Spleen (tissue), 11 donors: ENCODE measurements around the gene CNOT2. TPM values are rescaled to one million over a fixed set of nuclear protein-coding genes. Genes with fewer than 3 reads are reported as not detected.

ENCODE experiments used
- DNase-seq: peaks from one replicate; pipeline ENCODE4 v3.0.0-alpha.2; 2020
- H3K27ac ChIP-seq, 8 donors: fragments of 200-600 bp; sonication (generic) in 7 of 8; 1 replicate in 4 of 8; 2 replicates in 4 of 8; pipeline versions ENCODE4 v1.5.0 to v1.8.0; 2016 to 2021; ENCODE audit warnings: inconsistent platforms in 4 of 8, mild to moderate bottlenecking in 4 of 8, moderate library complexity in 1 of 8
- H3K27me3 ChIP-seq, 7 donors: fragments of 200-600 bp; sonication (generic) in 6 of 7; replicated peaks in 1 of 7; 1 replicate in 4 of 7; 2 replicates in 3 of 7; pipeline versions ENCODE4 v1.5.0 to v1.8.0; 2016 to 2021; ENCODE audit warnings: inconsistent platforms in 3 of 7, mild to moderate bottlenecking in 1 of 7
- H3K36me3 ChIP-seq, 6 donors: fragments of 200-600 bp; sonication (generic) in 5 of 6; 1 replicate in 4 of 6; 2 replicates in 2 of 6; pipeline versions ENCODE4 v1.5.0 to v1.8.0; 2016 to 2021; ENCODE audit warnings: inconsistent platforms in 2 of 6
- H3K4me1 ChIP-seq, 6 donors: fragments of 200-600 bp; sonication (generic) in 5 of 6; 1 replicate in 3 of 6; 2 replicates in 3 of 6; pipeline versions ENCODE4 v1.5.0 to v1.8.0; 2016 to 2021; ENCODE audit warnings: inconsistent platforms in 3 of 6
- H3K4me3 ChIP-seq, 8 donors: fragments of 200-600 bp; sonication (generic) in 7 of 8; 1 replicate in 4 of 8; 2 replicates in 4 of 8; pipeline versions ENCODE4 v1.5.0 to v1.8.0; 2016 to 2021; ENCODE audit warnings: inconsistent platforms in 4 of 8, mild to moderate bottlenecking in 4 of 8, moderate library complexity in 2 of 8
- H3K9me3 ChIP-seq, 8 donors: fragments of 200-600 bp; sonication (generic) in 7 of 8; 1 replicate in 4 of 8; 2 replicates in 4 of 8; pipeline versions ENCODE4 v1.5.0 to v1.8.0; 2016 to 2021; ENCODE audit warnings: inconsistent platforms in 4 of 8
- CTCF ChIP-seq, 11 experiments: fragments of 200-600 bp in 7 of 11; fragments of 450-650 bp in 4 of 11; sonication (generic) in 4 of 11; IDR thresholded peaks in 8 of 11; conservative IDR thresholded peaks in 3 of 11; 1 replicate in 7 of 11; 2 replicates in 4 of 11; pipeline versions ENCODE4 v1.4.0 to v1.8.0; 2016 to 2021; ENCODE audit warnings: antibody characterized with exemption in 11 of 11, inconsistent platforms in 4 of 11, mild to moderate bottlenecking in 1 of 11
- POLR2A ChIP-seq, 3 donors: fragments of 450-650 bp; IDR thresholded peaks; one replicate each; pipeline ENCODE4 v1.5.1; 2017; ENCODE audit warnings: antibody characterized with exemption in 3 of 3, mild to moderate bottlenecking in 1 of 3
- POLR2AphosphoS5 ChIP-seq, 3 donors: sonication (generic); formaldehyde crosslinking; IDR thresholded peaks; one replicate each; pipeline ENCODE4 v1.5.1; 2017; ENCODE audit warnings: antibody characterized with exemption in 3 of 3
- WGBS, 5 donors: extraction: QIAGEN DNeasy Blood & Tissue Kit in 3 of 5; methylation state at CpG; one replicate each; pipeline versions ENCODE4 v1.1.5 to v1.1.7; 2013 to 2018; 5-methylcytosine and 5-hydroxymethylcytosine counted together
- intact Hi-C: fragments of 100-400 bp; cut with DNase I; formaldehyde crosslinking; loops from one replicate; pipeline ENCODE4 v1.15.0; 2023; ENCODE audit warnings: low total_unique reads
- polyA plus RNA-seq, 3 donors: library from polyadenylated mRNA; stranded (reverse); fragments of 200-250 nt; gene quantifications; one replicate each; pipeline ENCODE4 v1.2.1, GENCODE V29; 2013
- total RNA-seq, 7 donors: library from RNA; depleted of rRNA in 3 of 7; stranded (reverse); fragments of >200 nt in 3 of 7; fragmentation: NEBNext Ultra II Directional in 4 of 7; extraction: Animal tissue kit (Norgen Biotek cat#: 25700) in 4 of 7; gene quantifications; one replicate each; pipeline versions ENCODE4 v1.1.0 to v1.2.1, GENCODE V29; 2016 to 2021
- donor health status: healthy with polysubstance abuse.
- donor health status: DM: no; HTN: no; CAD: no; lungs with moderate emphysema.
- donor health status: DM: no; HTN: no; CAD: no.
- donor health status: Bipolar disorder and iron deficiency.
- donor health status: healthy.
- donor health status: DM: no; HTN: no; CAD: no.
- donor health status: DM: yes; HTN: yes; CAD: no.

The CNOT2 gene
- total and polyA plus RNA-seq, 10 donors = 27.4 to 212 (median 97.7) TPM

GRCh38 chr12:70321191-70321590 lies 78.0 kb downstream of the CNOT2 start:
- TF ChIP-seq POLR2A (IDR thresholded peaks at IDR 0.05) = no peak
- TF ChIP-seq POLR2AphosphoS5 (IDR thresholded peaks at IDR 0.05) = no peak
- TF ChIP-seq CTCF (IDR thresholded peaks at IDR 0.05 in 8 of 11, conservative IDR thresholded peaks at IDR 0.05 in 3 of 11) = no peak
- Histone ChIP-seq H3K36me3 (peaks cover 0 to 30% (median 2%) of the 10 kb centered on the region in 6 donors), H3K9me3 (no peaks in the 10 kb centered on the region), H3K27me3 (no peaks in the 10 kb centered on the region), H3K27ac (no peak overlapping the region), H3K4me1 (peaks cover 3 to 42% (median 33%) of the 10 kb centered on the region in 6 donors), H3K4me3 (no peak overlapping the region)
- WGBS, 5 donors = 83 to 93% (median 87%) methylated on average over 2 of the region's 2 CpGs
- DNase-seq = no peak
- intact Hi-C loops = no loop called here

- TF ChIP-seq CTCF (IDR thresholded peaks at IDR 0.05 in 8 of 11, conservative IDR thresholded peaks at IDR 0.05 in 3 of 11) (no peak), POLR2A (IDR thresholded peaks at IDR 0.05) (no peak), POLR2AphosphoS5 (IDR thresholded peaks at IDR 0.05) (no peak)
- Histone ChIP-seq H3K27ac (no peak overlapping the region), H3K4me1 (no peaks in the 10 kb centered on the region), H3K9me3 (no peaks in the 10 kb centered on the region), H3K27me3 (no peaks in the 10 kb centered on the region), H3K36me3 (peaks cover 0 to 39% (median 2%) of the 10 kb centered on the region in 6 donors), H3K4me3 (no peak overlapping the region)
- 91 to 100% (median 97%) methylated on average over 2 of the region's 2 CpGs for WGBS, 5 donors
- intact Hi-C loops = no loop called here
- no peak for DNase-seq
Observed at GRCh38 chr12:70327541-70327940, 84.3 kb downstream of the CNOT2 start.

GRCh38 chr12:70329728-70330127 lies 86.5 kb downstream of the CNOT2 start:
- Histone ChIP-seq H3K27me3 (no peaks in the 10 kb centered on the region), H3K36me3 (peaks cover 0 to 22% (median 0%) of the 10 kb centered on the region in 6 donors), H3K27ac (no peak overlapping the region), H3K4me3 (no peak overlapping the region), H3K9me3 (no peaks in the 10 kb centered on the region), H3K4me1 (no peaks in the 10 kb centered on the region)
- DNase-seq = no peak
- 92 to 99% (median 95%) methylated on average over 3 of the region's 3 CpGs for WGBS, 5 donors
- TF ChIP-seq POLR2A (IDR thresholded peaks at IDR 0.05) (no peak), CTCF (IDR thresholded peaks at IDR 0.05 in 8 of 11, conservative IDR thresholded peaks at IDR 0.05 in 3 of 11) (no peak), POLR2AphosphoS5 (IDR thresholded peaks at IDR 0.05) (no peak)
- intact Hi-C loops = no loop called here

- Histone ChIP-seq H3K27ac (no peak overlapping the region), H3K36me3 (peaks cover 0 to 24% (median under 1%) of the 10 kb centered on the region in 6 donors), H3K4me3 (no peak overlapping the region), H3K27me3 (no peaks in the 10 kb centered on the region), H3K9me3 (no peaks in the 10 kb centered on the region), H3K4me1 (no peaks in the 10 kb centered on the region)
- 96 to 100% (median 99%) methylated on average over 2 of the region's 2 CpGs for WGBS, 5 donors
- DNase-seq = no peak
- intact Hi-C loops = no loop called here
- no peak for TF ChIP-seq CTCF (IDR thresholded peaks at IDR 0.05 in 8 of 11, conservative IDR thresholded peaks at IDR 0.05 in 3 of 11)
- no peak for TF ChIP-seq POLR2A (IDR thresholded peaks at IDR 0.05)
- TF ChIP-seq POLR2AphosphoS5 (IDR thresholded peaks at IDR 0.05) = no peak
Observed at GRCh38 chr12:70330158-70330557, 86.9 kb downstream of the CNOT2 start.
